GM21381 (cell line): ENCODE measurements around the gene SLC4A3.

Experiments used
- ATAC-seq: cut with Tn5 transposase; IDR thresholded peaks from one replicate; pipeline ENCODE4 v1.9.1; 2021; ENCODE audit warnings: mild to moderate bottlenecking, moderate library complexity; ENCODE audit not compliant: unreplicated experiment

Gene SLC4A3

GRCh38 chr2:219627103-219628100, at the start of gene SLC4A3:
Gene SLC4A3, plus strand, starts transcription at chr2:219627630. Its CDS starts 363 bp downstream, at chr2:219627993.
- ATAC-seq: no peak

- ATAC-seq: no peak
These were observed 48.4 kb upstream of the SLC4A3 start for GRCh38 chr2:219578811-219579613.

- no peak for ATAC-seq
These were observed 46.1 kb upstream of the SLC4A3 start for GRCh38 chr2:219581346-219581745.

- ATAC-seq: no peak
These were observed 36.3 kb upstream of the SLC4A3 start for GRCh38 chr2:219591091-219591490.

GRCh38 chr2:219592736-219593135, 34.7 kb upstream of the SLC4A3 start:
- no peak for ATAC-seq

- no peak for ATAC-seq
These were observed 34.3 kb upstream of the SLC4A3 start for GRCh38 chr2:219593154-219593553.

- ATAC-seq: no peak
These were observed 32.2 kb upstream of the SLC4A3 start for GRCh38 chr2:219595256-219595655.

- no peak for ATAC-seq
These were observed 30.4 kb upstream of the SLC4A3 start for GRCh38 chr2:219596954-219597551.

GRCh38 chr2:219597552-219598307, 29.7 kb upstream of the SLC4A3 start, which contains the start of gene STK11IP:
Gene STK11IP, plus strand, starts transcription at chr2:219597857. Its CDS starts 263 bp downstream, at chr2:219598120.
- peak; percentile 91 for ATAC-seq

- no peak for ATAC-seq
These were observed 28.9 kb upstream of the SLC4A3 start for GRCh38 chr2:219598308-219599078.

GRCh38 chr2:219603771-219604170, 23.7 kb upstream of the SLC4A3 start:
- ATAC-seq: no peak

- ATAC-seq: no peak
These were observed 21.8 kb upstream of the SLC4A3 start for GRCh38 chr2:219605607-219605954.

- ATAC-seq: no peak
These were observed 19.5 kb upstream of the SLC4A3 start for GRCh38 chr2:219607931-219608330.

- no peak for ATAC-seq
These were observed 18.9 kb upstream of the SLC4A3 start for GRCh38 chr2:219608399-219608964.

GRCh38 chr2:219609149-219609750, 18.2 kb upstream of the SLC4A3 start:
- no peak for ATAC-seq

GRCh38 chr2:219611306-219611705, 16.1 kb upstream of the SLC4A3 start:
- no peak for ATAC-seq

GRCh38 chr2:219611866-219612576, 15.4 kb upstream of the SLC4A3 start:
- no peak for ATAC-seq

- ATAC-seq: no peak
These were observed 14.7 kb upstream of the SLC4A3 start for GRCh38 chr2:219612577-219613286.
